ENCODE data around the gene PRUNE2.
"Not testable (repeated sequence)": the region's sequence is repeated elsewhere in the genome, so short reads cannot be mapped to it uniquely, and the experiment has no call there.

PRUNE2 gene, protein sequence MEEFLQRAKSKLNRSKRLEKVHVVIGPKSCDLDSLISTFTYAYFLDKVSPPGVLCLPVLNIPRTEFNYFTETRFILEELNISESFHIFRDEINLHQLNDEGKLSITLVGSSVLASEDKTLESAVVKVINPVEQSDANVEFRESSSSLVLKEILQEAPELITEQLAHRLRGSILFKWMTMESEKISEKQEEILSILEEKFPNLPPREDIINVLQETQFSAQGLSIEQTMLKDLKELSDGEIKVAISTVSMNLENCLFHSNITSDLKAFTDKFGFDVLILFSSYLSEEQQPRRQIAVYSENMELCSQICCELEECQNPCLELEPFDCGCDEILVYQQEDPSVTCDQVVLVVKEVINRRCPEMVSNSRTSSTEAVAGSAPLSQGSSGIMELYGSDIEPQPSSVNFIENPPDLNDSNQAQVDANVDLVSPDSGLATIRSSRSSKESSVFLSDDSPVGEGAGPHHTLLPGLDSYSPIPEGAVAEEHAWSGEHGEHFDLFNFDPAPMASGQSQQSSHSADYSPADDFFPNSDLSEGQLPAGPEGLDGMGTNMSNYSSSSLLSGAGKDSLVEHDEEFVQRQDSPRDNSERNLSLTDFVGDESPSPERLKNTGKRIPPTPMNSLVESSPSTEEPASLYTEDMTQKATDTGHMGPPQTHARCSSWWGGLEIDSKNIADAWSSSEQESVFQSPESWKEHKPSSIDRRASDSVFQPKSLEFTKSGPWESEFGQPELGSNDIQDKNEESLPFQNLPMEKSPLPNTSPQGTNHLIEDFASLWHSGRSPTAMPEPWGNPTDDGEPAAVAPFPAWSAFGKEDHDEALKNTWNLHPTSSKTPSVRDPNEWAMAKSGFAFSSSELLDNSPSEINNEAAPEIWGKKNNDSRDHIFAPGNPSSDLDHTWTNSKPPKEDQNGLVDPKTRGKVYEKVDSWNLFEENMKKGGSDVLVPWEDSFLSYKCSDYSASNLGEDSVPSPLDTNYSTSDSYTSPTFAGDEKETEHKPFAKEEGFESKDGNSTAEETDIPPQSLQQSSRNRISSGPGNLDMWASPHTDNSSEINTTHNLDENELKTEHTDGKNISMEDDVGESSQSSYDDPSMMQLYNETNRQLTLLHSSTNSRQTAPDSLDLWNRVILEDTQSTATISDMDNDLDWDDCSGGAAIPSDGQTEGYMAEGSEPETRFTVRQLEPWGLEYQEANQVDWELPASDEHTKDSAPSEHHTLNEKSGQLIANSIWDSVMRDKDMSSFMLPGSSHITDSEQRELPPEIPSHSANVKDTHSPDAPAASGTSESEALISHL (N-terminal part only)

DNA sequence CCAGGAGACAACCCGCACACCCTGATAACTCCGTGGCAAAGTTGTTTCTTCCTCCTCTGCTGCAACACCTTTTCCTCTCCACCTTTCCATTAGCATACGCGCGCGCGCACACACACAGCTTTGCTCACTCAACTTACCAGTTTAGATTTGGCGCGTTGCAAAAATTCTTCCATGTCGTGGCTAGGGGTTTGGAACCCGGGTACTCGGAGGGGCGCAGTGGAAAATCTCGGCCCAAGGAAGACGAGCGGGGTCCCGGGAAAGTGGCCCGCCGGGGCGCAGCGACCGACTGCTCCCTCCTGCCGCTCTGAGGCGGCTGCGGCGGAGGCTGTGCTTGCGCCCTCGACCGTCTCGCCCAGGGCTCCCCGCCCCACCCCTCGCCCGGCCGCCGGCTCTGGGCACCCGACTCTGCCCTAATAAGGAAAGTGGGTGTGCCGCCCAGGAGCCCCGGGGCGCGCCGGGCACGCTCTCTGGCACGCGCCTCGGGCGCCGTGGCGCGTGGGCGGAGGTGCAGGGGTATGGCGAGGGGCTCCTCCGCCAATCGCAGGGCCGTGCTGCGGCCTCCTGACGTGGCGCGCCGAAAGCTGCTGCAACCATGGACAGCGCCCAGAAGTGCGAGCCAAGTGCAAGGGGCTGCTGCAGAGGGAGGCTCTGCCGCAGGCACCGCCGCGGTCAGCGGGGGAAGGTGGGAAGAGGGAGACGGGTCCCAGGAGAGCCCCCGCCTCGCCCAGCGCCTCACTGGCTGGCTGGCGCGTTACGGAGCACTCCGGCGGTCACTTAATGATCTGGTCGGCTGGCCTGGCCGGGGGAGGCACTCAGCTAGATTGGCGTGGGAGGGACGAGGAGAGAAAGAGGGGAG, at the start of gene PRUNE2:
PRUNE2 (minus strand) TSS at position 324 of the 856 bp plus-strand sequence; CDS start at position 173, 151 bp downstream.
- DNase-seq (ENCODE audit: low read depth in 2 of 2) = peak in 1 of 2 donors; percentile 17

DNA sequence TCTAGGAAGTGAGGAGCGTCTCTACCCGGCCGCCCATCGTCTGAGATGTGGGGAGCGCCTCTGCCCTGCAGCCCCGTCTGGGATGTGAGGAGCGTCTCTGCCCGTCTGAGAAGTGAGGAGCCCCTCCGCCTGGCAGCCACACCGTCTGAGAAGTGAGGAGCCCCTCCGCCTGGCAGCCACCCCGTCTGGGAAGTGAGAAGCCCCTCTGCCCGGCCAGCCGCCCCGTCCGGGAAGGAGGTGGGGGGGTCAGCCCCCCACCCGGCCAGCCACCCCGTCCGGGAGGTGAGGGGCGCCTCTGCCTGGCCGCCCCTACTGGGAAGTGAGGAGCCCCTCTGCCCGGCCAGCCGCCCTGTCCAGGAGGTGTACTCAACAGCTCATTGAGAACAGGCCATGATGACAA, 49.5 kb upstream of the PRUNE2 start:
- DNase-seq (ENCODE audit: low read depth in 2 of 2) = not testable (repeated sequence)

DNA sequence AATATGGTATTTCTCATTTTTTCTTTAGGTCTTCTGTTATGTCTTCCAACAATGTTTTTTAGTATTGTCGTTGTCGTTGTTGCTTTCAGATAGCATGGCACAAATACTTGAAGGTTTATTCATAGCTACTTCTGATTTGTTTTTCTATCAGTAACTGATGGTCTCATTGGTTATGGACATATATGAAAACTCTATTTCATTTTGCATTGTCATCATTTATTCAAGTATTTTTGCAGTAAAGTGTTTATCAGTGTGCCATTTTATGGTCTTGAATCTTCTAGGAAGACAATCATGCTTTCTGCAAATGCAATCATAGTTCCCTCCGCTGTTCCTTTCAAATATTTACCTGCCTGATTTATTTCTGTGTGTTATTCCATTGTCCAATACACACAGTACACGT, 44.0 kb upstream of the PRUNE2 start:
- no peak for DNase-seq (ENCODE audit: low read depth in 2 of 2)

DNA sequence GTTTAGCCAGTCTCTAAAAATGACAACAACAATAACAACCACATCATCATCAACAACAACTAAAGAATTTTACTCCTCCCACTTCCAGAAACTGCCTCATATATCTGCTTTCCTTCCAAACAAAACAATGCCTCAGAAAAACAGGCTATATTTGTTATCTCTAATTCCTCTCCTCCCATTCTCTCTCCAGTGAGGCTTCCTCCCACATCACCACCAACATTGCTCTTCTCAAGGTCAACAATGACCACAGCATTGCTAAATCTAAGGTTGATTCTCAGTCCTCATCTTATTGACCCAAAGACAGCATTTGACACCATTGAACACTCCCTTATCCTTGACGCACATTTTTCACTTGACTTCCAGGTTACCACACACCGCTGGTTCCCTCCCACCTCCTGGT, 38.1 kb upstream of the PRUNE2 start:
- DNase-seq (ENCODE audit: low read depth in 2 of 2) = no peak

DNA sequence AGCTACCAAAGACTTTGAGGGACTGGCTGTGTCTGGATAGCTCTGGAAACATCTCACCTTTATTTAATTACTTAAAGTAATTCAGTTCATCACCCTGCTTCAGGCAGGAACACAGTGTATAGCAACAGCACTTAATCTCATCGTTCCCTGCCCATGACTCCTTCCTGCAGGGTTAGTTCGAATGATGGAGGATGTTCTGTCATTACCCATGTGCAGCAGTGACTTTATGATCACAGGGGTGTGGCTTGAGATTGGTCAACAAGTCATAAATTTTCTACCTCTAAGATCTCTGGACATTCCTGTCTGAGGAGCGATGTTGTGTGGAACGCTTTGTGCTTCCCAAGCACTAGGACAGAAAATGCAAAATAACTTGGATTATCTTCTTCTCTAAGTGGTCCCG, 37.1 kb upstream of the PRUNE2 start:
- DNase-seq (ENCODE audit: low read depth in 2 of 2) = no peak

DNA sequence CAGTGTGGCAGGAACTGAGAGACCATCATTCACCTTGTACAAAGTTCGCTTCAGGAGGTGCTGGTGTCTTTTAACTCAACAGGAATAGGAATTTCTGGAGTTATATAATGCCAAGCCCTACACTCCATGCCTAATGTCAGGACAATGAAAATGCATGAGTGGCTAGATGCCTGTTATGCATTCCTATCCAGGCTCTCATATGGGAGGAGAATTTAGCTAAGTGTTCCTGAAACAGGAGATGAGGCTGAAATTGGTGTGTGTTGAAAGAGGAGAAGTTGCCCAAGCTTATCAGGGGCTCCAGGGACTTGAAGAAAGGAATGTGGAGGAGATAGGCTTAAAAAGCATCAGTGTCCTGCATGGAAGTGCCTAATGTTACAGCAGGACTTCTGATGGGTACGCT, 26.8 kb upstream of the PRUNE2 start:
- no peak for DNase-seq (ENCODE audit: low read depth in 2 of 2)

DNA sequence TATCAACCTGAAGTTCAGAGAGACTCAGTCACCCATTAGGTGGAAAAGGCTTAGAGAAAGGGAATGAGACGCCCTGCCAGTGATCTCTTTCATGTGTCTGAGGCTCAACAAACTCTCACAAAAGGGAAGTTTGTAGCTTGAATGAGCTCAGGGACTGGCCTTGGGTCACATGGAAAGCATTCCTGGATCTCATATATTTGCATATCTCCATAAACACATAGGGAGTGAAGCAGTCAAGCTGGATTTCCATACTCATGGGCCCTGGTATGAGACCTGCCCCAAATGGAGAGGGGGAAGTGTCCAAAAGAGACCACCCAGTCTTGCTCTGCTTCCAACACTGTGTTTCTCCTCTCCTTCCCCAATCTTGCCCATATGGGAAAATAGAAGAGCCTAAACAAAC, 26.4 kb upstream of the PRUNE2 start:
- no peak for DNase-seq (ENCODE audit: low read depth in 2 of 2)

DNA sequence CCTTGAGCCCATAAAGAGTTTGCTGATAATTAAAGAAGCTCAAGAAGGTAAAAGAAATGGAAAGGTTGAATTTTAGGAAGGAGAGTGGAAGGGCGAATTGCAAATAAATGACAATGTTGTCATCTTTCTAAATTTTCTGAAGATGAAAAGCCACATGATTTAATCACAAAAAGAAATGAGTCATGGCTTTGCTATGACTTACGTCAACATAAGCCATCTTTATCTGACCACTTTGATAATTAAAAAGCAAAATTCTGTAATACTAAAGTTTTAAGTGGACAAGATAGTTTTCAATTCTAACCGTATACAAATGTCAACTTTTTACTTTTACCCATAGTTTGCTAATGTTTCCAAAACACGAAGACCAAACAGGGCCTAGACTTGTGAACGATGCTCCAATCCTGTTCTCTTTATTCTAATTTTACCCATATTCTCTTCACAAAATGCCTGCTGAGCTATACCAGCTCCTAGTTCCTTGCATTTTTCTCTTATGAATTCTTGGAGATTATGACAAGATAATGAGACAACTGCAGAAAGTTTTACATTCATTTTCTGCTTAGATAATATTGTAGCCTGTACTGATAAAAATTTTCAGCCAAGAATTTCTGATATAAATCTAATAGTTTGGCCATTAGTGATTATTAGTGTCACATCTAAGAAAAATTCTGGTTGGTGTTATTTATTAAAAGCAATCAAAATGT, 21.8 kb upstream of the PRUNE2 start:
- no peak for DNase-seq (ENCODE audit: low read depth in 2 of 2)

DNA sequence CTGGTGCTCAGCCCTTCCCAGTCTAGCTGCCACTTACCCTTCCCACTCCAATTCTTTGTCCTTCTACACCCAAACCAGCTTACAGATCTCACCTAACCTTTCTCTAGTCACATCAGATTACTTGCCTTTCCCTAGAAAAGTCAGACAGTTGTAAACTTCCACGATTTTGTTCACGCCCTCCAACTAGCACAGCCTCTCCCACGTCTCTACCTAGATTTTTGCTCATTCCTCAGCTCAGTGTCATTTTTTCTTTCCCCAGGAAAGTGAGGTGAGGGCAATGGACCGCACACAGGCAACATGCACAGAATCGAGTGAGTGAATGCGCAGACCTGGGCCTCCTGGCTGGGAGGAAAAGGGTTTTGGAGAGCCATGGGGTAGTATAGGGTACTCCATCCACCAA, 20.9 kb upstream of the PRUNE2 start:
- no peak for DNase-seq (ENCODE audit: low read depth in 2 of 2)

DNA sequence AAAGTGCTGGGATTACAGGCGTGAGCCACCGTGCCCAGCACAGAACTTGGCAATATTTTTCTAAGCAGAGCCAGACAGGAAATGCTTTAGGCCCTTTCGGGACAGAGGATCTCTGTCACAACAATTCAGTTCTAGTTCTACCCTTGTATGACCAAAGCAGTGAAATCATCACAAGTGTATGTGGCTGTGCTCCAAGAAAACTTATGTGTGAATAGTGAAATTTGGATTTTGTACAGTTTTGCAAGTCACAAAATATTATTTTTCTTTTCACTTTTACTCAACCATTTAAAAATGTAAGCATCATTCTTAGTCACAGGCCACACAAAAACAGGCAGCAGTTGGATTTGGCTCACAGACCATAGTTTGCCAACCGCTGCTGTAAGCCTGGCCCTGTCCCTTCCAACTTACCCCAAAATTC, 20.4 kb upstream of the PRUNE2 start:
- no peak for DNase-seq (ENCODE audit: low read depth in 2 of 2)

DNA sequence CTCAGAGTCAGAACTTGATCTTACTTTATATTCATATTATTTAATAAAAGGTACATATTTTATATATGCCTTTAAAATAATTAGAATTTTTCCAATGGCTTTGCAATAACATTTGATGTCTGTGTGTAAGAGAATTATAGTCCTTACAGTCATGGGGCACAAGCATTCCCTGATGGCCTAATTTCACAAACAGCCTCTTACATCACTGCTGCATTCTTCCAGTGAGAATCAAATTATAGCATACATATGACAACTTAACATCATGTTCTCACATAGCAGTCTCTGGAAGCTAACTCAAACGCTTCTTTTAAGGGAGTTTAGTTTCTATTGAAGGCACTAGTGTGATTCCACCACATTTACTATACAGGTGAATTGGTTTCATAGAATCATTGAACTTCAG, 15.3 kb upstream of the PRUNE2 start:
- no peak for DNase-seq (ENCODE audit: low read depth in 2 of 2)

DNA sequence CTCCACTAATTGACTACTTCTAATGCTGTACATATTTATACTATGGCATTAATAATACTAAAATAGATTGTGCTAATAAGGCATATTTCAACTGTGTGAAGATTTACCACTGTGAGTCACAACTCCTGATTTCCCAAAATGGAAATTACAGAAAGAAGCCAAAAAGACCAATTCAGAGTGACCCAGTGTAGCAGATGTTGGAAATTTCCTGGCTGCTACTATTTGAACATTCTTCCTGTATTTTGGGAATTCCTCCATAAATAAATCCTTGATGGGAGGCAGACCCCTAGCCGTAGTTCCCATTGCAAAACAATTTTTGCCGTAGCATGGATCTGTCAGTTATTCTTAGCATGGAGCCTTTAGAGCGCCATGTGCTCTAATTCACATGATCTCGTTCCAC, 11.4 kb upstream of the PRUNE2 start:
- DNase-seq (ENCODE audit: low read depth in 2 of 2) = no peak

DNA sequence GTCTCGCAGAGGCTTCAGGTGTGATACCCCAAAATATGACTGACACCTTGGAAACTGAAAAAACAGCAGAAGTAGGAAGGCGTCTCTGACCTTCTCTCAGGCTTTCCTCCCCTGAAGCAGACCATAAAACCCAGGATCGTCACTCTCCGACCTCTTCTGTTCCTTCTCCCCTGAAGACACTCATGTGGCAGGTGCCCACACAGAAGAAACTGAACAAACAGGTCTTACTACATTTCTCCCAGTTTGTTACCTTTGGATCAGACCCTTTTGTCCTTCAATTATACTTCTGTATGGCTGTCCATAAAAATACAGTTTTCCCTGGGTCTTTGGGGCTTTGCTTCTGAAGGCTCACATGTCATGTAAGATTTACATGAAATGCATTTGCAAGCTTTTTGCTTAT, 10.3 kb upstream of the PRUNE2 start:
- no peak for DNase-seq (ENCODE audit: low read depth in 2 of 2)

DNA sequence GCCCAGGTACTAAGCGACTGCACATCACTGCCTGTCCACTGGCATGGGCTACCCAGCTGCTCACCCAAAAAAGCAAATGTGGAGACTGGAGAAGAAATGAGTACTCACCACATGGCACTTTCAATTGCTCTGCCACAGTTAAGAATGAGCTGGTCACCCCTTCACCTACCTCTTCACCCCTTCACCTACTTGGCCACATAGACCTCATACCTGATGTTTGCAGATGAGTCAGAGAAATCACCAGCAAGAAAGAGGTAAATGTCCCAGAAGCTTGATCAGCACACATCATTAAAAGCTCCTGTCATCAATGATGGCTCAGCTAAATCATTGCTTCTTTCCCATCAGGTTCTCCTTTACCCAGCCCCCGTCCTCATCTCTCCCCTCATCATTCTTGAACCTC, 7.6 kb upstream of the PRUNE2 start:
- DNase-seq (ENCODE audit: low read depth in 2 of 2) = no peak

DNA sequence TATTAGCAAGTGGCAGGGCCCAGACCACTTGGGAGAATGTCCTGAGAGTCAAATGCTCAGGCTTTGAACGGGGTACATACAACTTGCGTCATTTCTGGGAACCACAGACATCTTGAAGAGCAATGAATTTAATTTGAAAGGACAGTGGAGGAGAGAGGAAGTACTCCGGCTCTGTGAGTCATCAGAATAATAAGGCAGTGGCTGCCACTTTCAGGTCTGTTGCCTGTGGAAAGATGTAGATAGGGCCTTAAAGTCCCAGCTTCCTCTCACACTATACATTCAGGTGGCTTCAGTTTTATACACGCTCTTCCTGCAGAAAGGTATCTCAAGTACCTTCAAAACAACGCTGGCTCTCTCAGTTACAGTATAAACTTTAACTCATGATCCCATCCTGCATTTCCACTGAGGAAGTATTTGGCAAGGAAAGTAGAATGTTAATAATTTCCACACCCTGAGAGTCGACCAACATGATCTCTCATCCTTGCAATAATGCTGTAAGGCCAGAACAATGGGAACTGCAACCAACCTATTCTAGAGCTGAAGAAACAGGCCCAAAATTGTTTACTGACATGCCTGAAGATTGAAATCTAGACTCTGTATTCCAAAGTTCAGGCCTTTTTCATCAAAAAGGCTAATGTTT, 6.8 kb upstream of the PRUNE2 start:
- no peak for DNase-seq (ENCODE audit: low read depth in 2 of 2)

DNA sequence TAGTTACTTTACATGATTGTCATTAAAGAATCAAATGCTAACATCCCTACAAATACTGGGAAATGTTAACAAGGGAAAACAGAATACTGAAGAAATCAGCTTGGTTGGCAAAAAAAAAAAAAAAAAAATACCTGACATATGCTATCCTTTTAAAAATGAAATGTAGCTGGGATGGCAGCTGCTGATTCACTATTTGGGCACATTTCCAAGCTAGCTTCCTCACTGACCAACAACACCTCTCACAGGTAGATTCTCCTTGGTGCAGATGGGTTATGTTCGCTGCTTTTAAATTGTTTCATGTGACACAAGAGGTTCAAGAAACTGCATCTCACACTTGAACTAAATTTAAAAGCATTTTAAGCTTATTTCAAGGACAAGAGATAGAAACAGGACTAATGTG, 6.1 kb upstream of the PRUNE2 start:
- no peak for DNase-seq (ENCODE audit: low read depth in 2 of 2)

DNA sequence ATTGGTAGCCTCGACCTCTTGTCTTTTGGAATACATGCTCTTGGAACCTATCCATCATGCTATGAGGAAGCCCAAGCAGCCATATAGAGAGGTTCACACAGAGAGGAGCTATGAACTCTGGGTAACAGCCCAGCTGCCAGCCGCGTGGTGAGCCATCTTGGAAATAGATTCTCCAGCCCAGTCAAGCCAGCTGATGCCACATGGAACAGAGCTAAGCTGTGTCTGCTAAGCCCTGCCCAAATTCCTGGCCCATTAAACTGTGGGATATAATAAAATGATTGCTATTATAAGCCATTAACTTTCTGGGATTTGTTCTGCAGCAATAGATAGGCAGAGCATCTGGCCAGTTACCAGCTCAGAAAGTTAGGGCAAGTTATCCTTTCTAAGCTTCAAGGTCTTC, 4.9 kb upstream of the PRUNE2 start:
- no peak for DNase-seq (ENCODE audit: low read depth in 2 of 2)

DNA sequence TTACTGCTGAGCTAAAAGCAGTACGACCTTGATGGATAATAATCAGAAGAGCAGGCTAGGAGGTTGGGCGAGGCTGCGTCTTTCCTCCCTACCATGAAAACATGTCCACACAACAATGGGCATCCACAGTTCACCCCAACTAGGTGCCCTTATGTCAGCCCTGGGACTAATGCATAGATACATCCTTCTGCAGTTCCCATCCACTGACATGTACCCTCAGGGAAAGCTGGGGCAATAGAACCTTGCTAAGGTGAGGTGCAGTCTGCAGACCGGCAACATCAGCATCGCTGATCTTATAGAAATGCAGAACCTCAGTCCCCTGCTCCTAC, 697 bp upstream of the PRUNE2 start:
- DNase-seq (ENCODE audit: low read depth in 2 of 2) = no peak

DNA sequence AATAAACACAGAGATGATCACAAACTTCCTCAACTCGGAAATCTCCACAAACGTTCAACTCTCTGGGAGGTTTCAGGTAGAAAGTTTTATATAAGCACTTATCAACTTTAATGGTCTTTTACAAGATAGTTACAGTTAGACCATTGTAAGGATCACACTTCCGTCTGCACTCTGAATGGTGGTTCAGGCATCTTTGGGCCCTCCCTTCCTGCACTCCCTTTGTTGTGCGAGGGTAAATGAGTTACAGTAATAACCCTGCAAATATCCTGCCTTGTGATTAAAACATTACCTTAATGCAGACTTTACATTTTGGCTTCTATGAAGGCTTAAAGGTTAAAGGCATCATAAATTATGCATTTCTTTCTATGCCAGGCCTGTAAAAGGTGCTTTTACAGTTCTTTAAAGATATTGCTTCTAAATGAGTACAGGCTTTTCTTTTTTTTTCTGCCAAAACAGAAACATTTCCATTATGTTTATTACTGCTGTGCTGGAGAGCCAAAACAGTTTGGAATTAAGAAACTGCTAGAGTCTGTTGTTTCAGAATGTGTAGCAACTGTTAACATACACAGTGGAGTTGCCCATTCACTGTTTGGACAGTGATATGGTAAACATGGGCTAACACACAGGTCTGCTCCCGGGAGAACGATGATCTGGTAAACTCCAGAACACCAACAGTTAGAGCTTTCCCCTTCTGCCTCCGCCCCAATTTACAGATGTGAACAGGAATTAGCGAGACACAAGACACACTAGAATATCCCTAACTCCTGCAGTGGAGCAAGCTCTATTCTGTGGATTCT, 1.1 kb downstream of the PRUNE2 start:
- no peak for DNase-seq (ENCODE audit: low read depth in 2 of 2)
